K562 (cell line): ENCODE measurements around the gene LRP1B. TPM values are rescaled to one million over a fixed set of nuclear protein-coding genes. Genes with fewer than 3 reads are reported as not detected.

ENCODE experiments used
- ATAC-seq: fragments of 200-7000 bp; cut with Tn5 transposase; 3 replicates; pipeline ENCODE4 v1.9.1; 2020; ENCODE audit warnings: moderate library complexity
- BruUV-seq: library from RNA; stranded (reverse); fragments of 400-500 nt; replicated peaks from 2 replicates; lab custom pipeline; 2021; lab: Mats Ljungman, UMichigan
- CTCF ChIA-PET: fragments of 300-600 bp; formaldehyde crosslinking; extraction: SDS; loops from one replicate; lab custom pipeline; 2021; ENCODE audit warnings: low intra/inter-chr PET ratio; lab: Yijun Ruan, JAX
- POLR2A ChIA-PET: fragments of 300-600, 350-650 bp; sonication (Branson Sonifier 250); formaldehyde crosslinking; extraction: SDS; loops from one replicate; lab custom pipeline; 2021; ENCODE audit warnings: antibody characterized with exemption, inconsistent platforms; lab: Yijun Ruan, JAX
- DNase-seq, 4 experiments: peaks; one replicate each; pipeline versions ENCODE4 v3.0.0 to v3.0.0-alpha.2; 2011 to 2018; ENCODE audit warnings: low spot score in 3 of 4, mixed read lengths in 3 of 4; ENCODE audit errors: extremely low read depth in 1 of 4
- FAIRE-seq: peaks from 2 replicates; lab custom pipeline; 2011; peaks lifted over from hg19 to GRCh38; lab: Jason Lieb, UNC
- H2AFZ ChIP-seq: 2 replicates; pipeline ENCODE4 v1.6.0; 2011; ENCODE audit warnings: low read depth, low read length, control low read depth, inconsistent platforms
- H3K27ac ChIP-seq: fragments of 200-600 bp; 3 replicates; pipeline ENCODE4 v1.8.0; 2011; ENCODE audit warnings: low read depth, mild to moderate bottlenecking, control low read depth, inconsistent platforms, low read length, moderate library complexity, mixed read lengths; ENCODE audit errors: extremely low read depth
- H3K27me3 ChIP-seq, 2 experiments: fragments of 300-600 bp in 1 of 2; 2 replicates in 1 of 2; 3 replicates in 1 of 2; pipeline versions ENCODE4 v1.6.0 to v1.8.0; 2011; ENCODE audit warnings: inconsistent platforms in 2 of 2, low read length in 2 of 2, mild to moderate bottlenecking in 1 of 2, mixed read lengths in 1 of 2, moderate library complexity in 1 of 2; ENCODE audit not compliant: control insufficient read depth in 2 of 2, insufficient read depth in 2 of 2
- H3K36me3 ChIP-seq: fragments of 300-600 bp; 3 replicates; pipeline ENCODE4 v1.8.0; 2011; ENCODE audit warnings: mild to moderate bottlenecking, low read length, inconsistent platforms; ENCODE audit not compliant: control insufficient read depth, insufficient read depth
- H3K4me1 ChIP-seq, 2 experiments: fragments of 200-600 bp in 1 of 2; replicated peaks in 1 of 2; 2 replicates in 1 of 2; 3 replicates in 1 of 2; pipeline versions ENCODE4 v1.5.1 to v1.8.0; 2011; ENCODE audit warnings: inconsistent platforms in 2 of 2, low read length in 2 of 2, mild to moderate bottlenecking in 1 of 2, mixed read lengths in 1 of 2, moderate library complexity in 1 of 2; ENCODE audit not compliant: control insufficient read depth in 2 of 2, insufficient read depth in 2 of 2
- H3K4me2 ChIP-seq: 2 replicates; pipeline ENCODE4 v1.6.1; 2011; ENCODE audit warnings: low read length, control low read depth, inconsistent platforms, mixed read lengths; ENCODE audit not compliant: insufficient read depth
- H3K4me3 ChIP-seq: fragments of 200-600 bp; sonication (generic), shearing (Covaris generic); 2 replicates; pipeline ENCODE4 v1.5.1; 2016; ENCODE audit warnings: control low read depth, inconsistent platforms
- H3K79me2 ChIP-seq: fragments of 200-600 bp; 3 replicates; pipeline ENCODE4 v1.8.0; 2011; ENCODE audit warnings: low read length, inconsistent platforms; ENCODE audit not compliant: control insufficient read depth, insufficient read depth
- H3K9ac ChIP-seq, 2 experiments: 2 replicates each; pipeline versions ENCODE4 v1.6.0 to v1.6.1; 2011; ENCODE audit warnings: low read depth in 2 of 2, low read length in 2 of 2, control low read depth in 1 of 2, inconsistent platforms in 1 of 2, mild to moderate bottlenecking in 1 of 2, mixed read lengths in 1 of 2; ENCODE audit not compliant: insufficient read depth in 1 of 2
- H3K9me1 ChIP-seq: one replicate; pipeline ENCODE4 v1.6.0; 2011; ENCODE audit warnings: inconsistent platforms, mild to moderate bottlenecking, low read length, moderate library complexity; ENCODE audit not compliant: control insufficient read depth, insufficient read depth
- H3K9me3 ChIP-seq: replicated peaks from 2 replicates; pipeline ENCODE4 v1.5.1; 2011; ENCODE audit warnings: low read depth, low read length, inconsistent platforms; ENCODE audit not compliant: control insufficient read depth, insufficient read depth
- H4K20me1 ChIP-seq: replicated peaks from 2 replicates; pipeline ENCODE4 v1.6.1; 2011; ENCODE audit warnings: low read length, inconsistent platforms, mixed read lengths; ENCODE audit not compliant: control insufficient read depth, insufficient read depth
- BRD4 ChIP-seq: fragments of 200-600 bp; sonication (generic); IDR thresholded peaks from 2 replicates; pipeline ENCODE4 v1.6.1; 2017; ENCODE audit warnings: inconsistent platforms
- FIP1L1 ChIP-seq: fragments of 200-400 bp; formaldehyde crosslinking; IDR thresholded peaks from 2 replicates; pipeline ENCODE4 v1.6.1; 2018; ENCODE audit warnings: mild to moderate bottlenecking, low read depth, low read length; ENCODE audit not compliant: poor library complexity, severe bottlenecking
- NCOA2 ChIP-seq, 2 experiments: fragments of 450-650 bp; IDR thresholded peaks; 2 replicates each; pipeline ENCODE4 v1.6.1; 2018; ENCODE audit warnings: mild to moderate bottlenecking in 2 of 2, moderate library complexity in 1 of 2; ENCODE audit not compliant: partially characterized antibody in 2 of 2
- PHF21A ChIP-seq: fragments of 450-650 bp; IDR thresholded peaks from 2 replicates; pipeline ENCODE4 v1.6.1; 2017; ENCODE audit warnings: low read depth, borderline replicate concordance
- RFX7 ChIP-seq: fragments of 250-450 bp; sonication (Bioruptor Pico); IDR thresholded peaks from 2 replicates; pipeline ENCODE4 v1.5.1; 2021; ENCODE audit warnings: mild to moderate bottlenecking
- SRF ChIP-seq, 2 experiments: fragments of 250-450, 450-650 bp in 1 of 2; sonication (Bioruptor Pico) in 1 of 2; sonication (generic) in 1 of 2; formaldehyde crosslinking; IDR thresholded peaks; 2 replicates each; pipeline versions ENCODE4 v1.5.0 to v1.5.1; 2020 to 2022; ENCODE audit warnings: mild to moderate bottlenecking in 1 of 2, missing genetic modification reagents in 1 of 2
- TRIM28 ChIP-seq: fragments of 450-650 bp; IDR thresholded peaks from 2 replicates; pipeline ENCODE4 v1.6.1; 2017
- WGBS: fragments of 100-300 bp; shearing (Covaris generic); methylation state at CpG from one replicate; pipeline ENCODE4 v1.1.6; 2016; ENCODE audit warnings: low coverage, mixed read lengths; ENCODE audit not compliant: insufficient coverage; ENCODE audit errors: missing lambda C conversion rate; 5-methylcytosine and 5-hydroxymethylcytosine counted together
- in situ Hi-C: fragments of 300-500 bp; cut with MboI; formaldehyde crosslinking; loops from 4 replicates; pipeline ENCODE4 v1.15.0; 2018; ENCODE audit warnings: inconsistent platforms, mixed read lengths
- intact Hi-C: fragments of 100-400 bp; cut with micrococcal nuclease; formaldehyde crosslinking; loops from 2 replicates; pipeline ENCODE4 v1.14.2; 2022
- polyA plus RNA-seq, 8 experiments: library from polyadenylated mRNA; depleted of rRNA in 4 of 8; stranded (reverse) in 5 of 8; unstranded in 3 of 8; fragments of >200 nt; fragmentation: Nextera tagmentation in 2 of 8; fragmentation: Illumina TruSeq in 1 of 8; extraction: Ambion mirVana in 2 of 8; extraction: Trizol in 1 of 8; gene quantifications; 2 replicates each; pipeline versions ENCODE4 v1.2.1 to v1.2.3, GENCODE V29; 2011 to 2014; ENCODE audit warnings: inconsistent platforms in 1 of 8, missing spikeins in 1 of 8
- total RNA-seq, 7 experiments: library from RNA; depleted of rRNA in 6 of 7; stranded (reverse); fragments of >200 nt in 6 of 7; fragmentation: Illumina TruSeq in 2 of 7; extraction: Trizol in 2 of 7; gene quantifications; 2 replicates each; pipeline versions ENCODE4 v1.2.1 to v1.2.3, GENCODE V29; 2011 to 2021; ENCODE audit warnings: low replicate concordance in 1 of 7
- TF ChIP-seq, protein P1 (sequence below): fragments of 250-450 bp; sonication (Bioruptor Pico); IDR thresholded peaks from 2 replicates; pipeline ENCODE4 v1.9.0; 2021; ENCODE audit warnings: mild to moderate bottlenecking, inconsistent platforms
- TF ChIP-seq, protein P2 (sequence below): fragments of 250-450 bp; sonication (Bioruptor Pico); IDR thresholded peaks from 2 replicates; pipeline ENCODE4 v1.8.0; 2022; ENCODE audit warnings: inconsistent platforms, mild to moderate bottlenecking, moderate library complexity, borderline replicate concordance
- TF ChIP-seq, protein P3 (sequence below): sonication (generic); formaldehyde crosslinking; IDR thresholded peaks from 2 replicates; pipeline ENCODE4 v1.8.1; 2023; ENCODE audit warnings: missing genetic modification reagents, mild to moderate bottlenecking, borderline replicate concordance
- TF ChIP-seq, protein P4 (sequence below): fragments of 450-650 bp; IDR thresholded peaks from 2 replicates; pipeline ENCODE4 v1.7.1; 2018; ENCODE audit warnings: mild to moderate bottlenecking, low read depth; ENCODE audit not compliant: partially characterized antibody

Gene LRP1B
- total and polyA plus RNA-seq, 9 of the 15 experiments (the other 6 are each of a cell fraction or from before 2014, with no cell fraction given): not detected

DNA sequence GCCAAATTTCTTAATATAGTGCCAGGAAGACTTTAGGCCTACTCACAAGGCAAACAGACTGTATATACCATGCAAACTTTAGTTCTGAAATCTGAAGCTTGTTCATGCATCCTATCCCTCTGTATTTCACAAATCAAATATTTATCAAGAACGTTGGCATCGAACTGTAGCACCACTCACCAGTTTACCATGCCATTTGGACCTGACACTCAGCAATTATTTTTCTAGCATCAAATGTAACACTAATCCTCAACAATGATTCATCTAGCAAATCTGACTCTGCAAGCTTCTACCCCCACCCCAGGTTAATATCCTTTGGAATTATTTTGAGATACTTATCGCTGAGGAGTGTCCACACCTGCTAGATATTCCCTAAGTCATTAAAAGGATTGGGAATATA, 1506.6 kb downstream of the LRP1B start:
- H3K27me3 ChIP-seq: no peaks in the 10 kb centered on the region
- no peak overlapping the region for H3K4me3 ChIP-seq
- CTCF ChIA-PET: no interaction called here
- no peak overlapping the region for H3K27ac ChIP-seq
- no peaks in the 10 kb centered on the region; the same call in 1 of the 2 replicates for H3K9me3 ChIP-seq
- POLR2A ChIA-PET: no interaction called here
- in situ Hi-C loops: no loop called here
- no peaks in the 10 kb centered on the region for H3K36me3 ChIP-seq
- BruUV-seq: no TSS peak
- no peak for ATAC-seq
- H3K9ac ChIP-seq: no peak overlapping the region
- WGBS: 3% methylated on average over 3 of the region's 3 CpGs
- H3K79me2 ChIP-seq: no peaks in the 10 kb centered on the region
- no peaks in the 10 kb centered on the region for H3K4me1 ChIP-seq
- H2AFZ ChIP-seq: no peak overlapping the region
- no peak for DNase-seq
- intact Hi-C loops: no loop called here
- no peak overlapping the region for H3K4me2 ChIP-seq
- H4K20me1 ChIP-seq: no peaks in the 10 kb centered on the region
- no peak for FAIRE-seq
- H3K9me1 ChIP-seq: no peaks in the 10 kb centered on the region
- no peak for TF ChIP-seq PHF21A
- no peak for TF ChIP-seq FIP1L1
- TF ChIP-seq SRF (CRISPR knock-in tag; IDR thresholded peaks at IDR 0.05): no peak
- TF ChIP-seq, protein P1, sequence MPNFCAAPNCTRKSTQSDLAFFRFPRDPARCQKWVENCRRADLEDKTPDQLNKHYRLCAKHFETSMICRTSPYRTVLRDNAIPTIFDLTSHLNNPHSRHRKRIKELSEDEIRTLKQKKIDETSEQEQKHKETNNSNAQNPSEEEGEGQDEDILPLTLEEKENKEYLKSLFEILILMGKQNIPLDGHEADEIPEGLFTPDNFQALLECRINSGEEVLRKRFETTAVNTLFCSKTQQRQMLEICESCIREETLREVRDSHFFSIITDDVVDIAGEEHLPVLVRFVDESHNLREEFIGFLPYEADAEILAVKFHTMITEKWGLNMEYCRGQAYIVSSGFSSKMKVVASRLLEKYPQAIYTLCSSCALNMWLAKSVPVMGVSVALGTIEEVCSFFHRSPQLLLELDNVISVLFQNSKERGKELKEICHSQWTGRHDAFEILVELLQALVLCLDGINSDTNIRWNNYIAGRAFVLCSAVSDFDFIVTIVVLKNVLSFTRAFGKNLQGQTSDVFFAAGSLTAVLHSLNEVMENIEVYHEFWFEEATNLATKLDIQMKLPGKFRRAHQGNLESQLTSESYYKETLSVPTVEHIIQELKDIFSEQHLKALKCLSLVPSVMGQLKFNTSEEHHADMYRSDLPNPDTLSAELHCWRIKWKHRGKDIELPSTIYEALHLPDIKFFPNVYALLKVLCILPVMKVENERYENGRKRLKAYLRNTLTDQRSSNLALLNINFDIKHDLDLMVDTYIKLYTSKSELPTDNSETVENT (CRISPR knock-in tag): no peak
- TF ChIP-seq TRIM28: no peak
- TF ChIP-seq NCOA2 (IDR thresholded peaks at IDR 0.05; ENCODE audit: partially characterized antibody in 2 of 2): no peak
- TF ChIP-seq, protein P2, sequence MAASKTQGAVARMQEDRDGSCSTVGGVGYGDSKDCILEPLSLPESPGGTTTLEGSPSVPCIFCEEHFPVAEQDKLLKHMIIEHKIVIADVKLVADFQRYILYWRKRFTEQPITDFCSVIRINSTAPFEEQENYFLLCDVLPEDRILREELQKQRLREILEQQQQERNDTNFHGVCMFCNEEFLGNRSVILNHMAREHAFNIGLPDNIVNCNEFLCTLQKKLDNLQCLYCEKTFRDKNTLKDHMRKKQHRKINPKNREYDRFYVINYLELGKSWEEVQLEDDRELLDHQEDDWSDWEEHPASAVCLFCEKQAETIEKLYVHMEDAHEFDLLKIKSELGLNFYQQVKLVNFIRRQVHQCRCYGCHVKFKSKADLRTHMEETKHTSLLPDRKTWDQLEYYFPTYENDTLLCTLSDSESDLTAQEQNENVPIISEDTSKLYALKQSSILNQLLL: no peak
- TF ChIP-seq, protein P3, sequence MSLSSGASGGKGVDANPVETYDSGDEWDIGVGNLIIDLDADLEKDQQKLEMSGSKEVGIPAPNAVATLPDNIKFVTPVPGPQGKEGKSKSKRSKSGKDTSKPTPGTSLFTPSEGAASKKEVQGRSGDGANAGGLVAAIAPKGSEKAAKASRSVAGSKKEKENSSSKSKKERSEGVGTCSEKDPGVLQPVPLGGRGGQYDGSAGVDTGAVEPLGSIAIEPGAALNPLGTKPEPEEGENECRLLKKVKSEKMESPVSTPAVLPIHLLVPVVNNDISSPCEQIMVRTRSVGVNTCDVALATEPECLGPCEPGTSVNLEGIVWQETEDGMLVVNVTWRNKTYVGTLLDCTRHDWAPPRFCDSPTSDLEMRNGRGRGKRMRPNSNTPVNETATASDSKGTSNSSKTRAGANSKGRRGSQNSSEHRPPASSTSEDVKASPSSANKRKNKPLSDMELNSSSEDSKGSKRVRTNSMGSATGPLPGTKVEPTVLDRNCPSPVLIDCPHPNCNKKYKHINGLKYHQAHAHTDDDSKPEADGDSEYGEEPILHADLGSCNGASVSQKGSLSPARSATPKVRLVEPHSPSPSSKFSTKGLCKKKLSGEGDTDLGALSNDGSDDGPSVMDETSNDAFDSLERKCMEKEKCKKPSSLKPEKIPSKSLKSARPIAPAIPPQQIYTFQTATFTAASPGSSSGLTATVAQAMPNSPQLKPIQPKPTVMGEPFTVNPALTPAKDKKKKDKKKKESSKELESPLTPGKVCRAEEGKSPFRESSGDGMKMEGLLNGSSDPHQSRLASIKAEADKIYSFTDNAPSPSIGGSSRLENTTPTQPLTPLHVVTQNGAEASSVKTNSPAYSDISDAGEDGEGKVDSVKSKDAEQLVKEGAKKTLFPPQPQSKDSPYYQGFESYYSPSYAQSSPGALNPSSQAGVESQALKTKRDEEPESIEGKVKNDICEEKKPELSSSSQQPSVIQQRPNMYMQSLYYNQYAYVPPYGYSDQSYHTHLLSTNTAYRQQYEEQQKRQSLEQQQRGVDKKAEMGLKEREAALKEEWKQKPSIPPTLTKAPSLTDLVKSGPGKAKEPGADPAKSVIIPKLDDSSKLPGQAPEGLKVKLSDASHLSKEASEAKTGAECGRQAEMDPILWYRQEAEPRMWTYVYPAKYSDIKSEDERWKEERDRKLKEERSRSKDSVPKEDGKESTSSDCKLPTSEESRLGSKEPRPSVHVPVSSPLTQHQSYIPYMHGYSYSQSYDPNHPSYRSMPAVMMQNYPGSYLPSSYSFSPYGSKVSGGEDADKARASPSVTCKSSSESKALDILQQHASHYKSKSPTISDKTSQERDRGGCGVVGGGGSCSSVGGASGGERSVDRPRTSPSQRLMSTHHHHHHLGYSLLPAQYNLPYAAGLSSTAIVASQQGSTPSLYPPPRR (CRISPR knock-in tag): no peak
- no peak for TF ChIP-seq BRD4
- TF ChIP-seq, protein P4, sequence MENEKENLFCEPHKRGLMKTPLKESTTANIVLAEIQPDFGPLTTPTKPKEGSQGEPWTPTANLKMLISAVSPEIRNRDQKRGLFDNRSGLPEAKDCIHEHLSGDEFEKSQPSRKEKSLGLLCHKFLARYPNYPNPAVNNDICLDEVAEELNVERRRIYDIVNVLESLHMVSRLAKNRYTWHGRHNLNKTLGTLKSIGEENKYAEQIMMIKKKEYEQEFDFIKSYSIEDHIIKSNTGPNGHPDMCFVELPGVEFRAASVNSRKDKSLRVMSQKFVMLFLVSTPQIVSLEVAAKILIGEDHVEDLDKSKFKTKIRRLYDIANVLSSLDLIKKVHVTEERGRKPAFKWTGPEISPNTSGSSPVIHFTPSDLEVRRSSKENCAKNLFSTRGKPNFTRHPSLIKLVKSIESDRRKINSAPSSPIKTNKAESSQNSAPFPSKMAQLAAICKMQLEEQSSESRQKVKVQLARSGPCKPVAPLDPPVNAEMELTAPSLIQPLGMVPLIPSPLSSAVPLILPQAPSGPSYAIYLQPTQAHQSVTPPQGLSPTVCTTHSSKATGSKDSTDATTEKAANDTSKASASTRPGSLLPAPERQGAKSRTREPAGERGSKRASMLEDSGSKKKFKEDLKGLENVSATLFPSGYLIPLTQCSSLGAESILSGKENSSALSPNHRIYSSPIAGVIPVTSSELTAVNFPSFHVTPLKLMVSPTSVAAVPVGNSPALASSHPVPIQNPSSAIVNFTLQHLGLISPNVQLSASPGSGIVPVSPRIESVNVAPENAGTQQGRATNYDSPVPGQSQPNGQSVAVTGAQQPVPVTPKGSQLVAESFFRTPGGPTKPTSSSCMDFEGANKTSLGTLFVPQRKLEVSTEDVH: no peak
- TF ChIP-seq RFX7 (CRISPR knock-in tag): no peak
